HUDEP-2 (cell line): ENCODE results near the gene ABCD3.
A peak's percentile ranks its signal among the peaks of the same experiment; 100 is the strongest.
"Not testable (repeated sequence)": the region's sequence is repeated elsewhere in the genome, so short reads cannot be mapped to it uniquely, and the experiment has no call there.

ENCODE experiments used
- DNase-seq, 76 experiments: peaks; one replicate each; lab custom pipeline; 2025; ENCODE audit not compliant: unreplicated experiment in 76 of 76; lab: John Stamatoyannopoulos, UW

The ABCD3 gene

GRCh38 chr1:94417978-94418663, at the start of gene ABCD3:
TSS of gene ABCD3 (plus strand) at chr1:94418389. CDS start at chr1:94418479, 90 bp downstream.
- DNase-seq = peak; percentile 7 to 95 (median 87)

GRCh38 chr1:94372771-94373170, 45.4 kb upstream of the ABCD3 start:
- not testable (repeated sequence) for DNase-seq

- not testable (repeated sequence) for DNase-seq
These were observed 44.9 kb upstream of the ABCD3 start for GRCh38 chr1:94373311-94373710.

- not testable (repeated sequence) for DNase-seq
These were observed 42.5 kb upstream of the ABCD3 start for GRCh38 chr1:94375666-94376065.

GRCh38 chr1:94378493-94378892, 39.7 kb upstream of the ABCD3 start:
- not testable (repeated sequence) for DNase-seq

GRCh38 chr1:94379615-94380014, 38.6 kb upstream of the ABCD3 start:
- no peak for DNase-seq

GRCh38 chr1:94382201-94382600, 36.0 kb upstream of the ABCD3 start:
- DNase-seq = no peak

- no peak for DNase-seq
These were observed 34.2 kb upstream of the ABCD3 start for GRCh38 chr1:94383966-94384408.

- DNase-seq = no peak
These were observed 33.5 kb upstream of the ABCD3 start for GRCh38 chr1:94384485-94385265.

GRCh38 chr1:94385308-94385929, 32.8 kb upstream of the ABCD3 start:
- DNase-seq = no peak

GRCh38 chr1:94389298-94389697, 28.9 kb upstream of the ABCD3 start:
- DNase-seq = no peak

- DNase-seq = no peak
These were observed 23.9 kb upstream of the ABCD3 start for GRCh38 chr1:94394247-94394646.

- no peak for DNase-seq
These were observed 23.0 kb upstream of the ABCD3 start for GRCh38 chr1:94395231-94395630.

- DNase-seq = no peak
These were observed 22.4 kb upstream of the ABCD3 start for GRCh38 chr1:94395748-94396309.

GRCh38 chr1:94396356-94397010, 21.7 kb upstream of the ABCD3 start:
- DNase-seq = no peak

- DNase-seq = no peak
These were observed 19.8 kb upstream of the ABCD3 start for GRCh38 chr1:94398356-94398755.

- DNase-seq = no peak
These were observed 18.7 kb upstream of the ABCD3 start for GRCh38 chr1:94399453-94399852.

GRCh38 chr1:94401206-94401605, 17.0 kb upstream of the ABCD3 start:
- DNase-seq = no peak

- DNase-seq = no peak
These were observed 11.7 kb upstream of the ABCD3 start for GRCh38 chr1:94406446-94406845.

GRCh38 chr1:94408104-94408830, 9.9 kb upstream of the ABCD3 start:
- no peak for DNase-seq
